Activated naive CD8-positive, alpha-beta T cell (primary cell): ENCODE results near the gene GUCY1A2.

Experiments
- H3K27ac Mint-ChIP-seq: one replicate; pipeline ENCODE4 v1.8.0; 2021; ENCODE audit warnings: mixed read lengths
- H3K27me3 Mint-ChIP-seq: one replicate; pipeline ENCODE4 v1.8.0; 2021; ENCODE audit warnings: mixed read lengths
- H3K36me3 Mint-ChIP-seq: one replicate; pipeline ENCODE4 v1.8.0; 2021; ENCODE audit warnings: mixed read lengths
- H3K4me1 Mint-ChIP-seq: one replicate; pipeline ENCODE4 v1.8.0; 2021; ENCODE audit warnings: low read depth, mixed read lengths
- H3K4me3 Mint-ChIP-seq: one replicate; pipeline ENCODE4 v1.8.0; 2021; ENCODE audit warnings: mild to moderate bottlenecking, mixed read lengths
- H3K9me3 Mint-ChIP-seq: one replicate; pipeline ENCODE4 v1.8.0; 2021; ENCODE audit warnings: low read depth, mixed read lengths

GUCY1A2 gene

DNA sequence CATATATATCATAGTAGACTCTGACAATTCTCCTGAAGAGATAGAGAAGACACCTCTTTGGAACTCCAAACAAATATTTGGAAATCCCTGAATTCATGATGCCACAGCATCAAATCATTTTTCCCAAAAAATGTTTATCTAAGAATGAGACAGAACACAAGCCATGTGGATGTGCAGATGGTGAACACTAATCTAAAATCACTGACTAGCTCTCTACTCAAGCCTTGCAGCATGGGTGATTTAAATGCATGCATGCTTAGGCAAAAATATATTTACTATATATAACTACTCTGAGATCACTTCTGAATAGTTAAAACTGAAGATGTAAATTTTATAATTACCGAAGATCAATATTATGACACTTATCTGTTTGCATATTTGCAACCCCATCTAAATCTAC lies 289.9 kb downstream of the GUCY1A2 start:
- Mint-ChIP-seq H3K27ac (no peak overlapping the region), H3K4me3 (no peak overlapping the region), H3K36me3 (no peaks in the 10 kb centered on the region), H3K27me3 (no peaks in the 10 kb centered on the region), H3K4me1 (no peaks in the 10 kb centered on the region), H3K9me3 (peaks cover 4% of the 10 kb centered on the region)

- Mint-ChIP-seq H3K27me3 (no peaks in the 10 kb centered on the region), H3K27ac (no peak overlapping the region), H3K36me3 (no peaks in the 10 kb centered on the region), H3K9me3 (no peaks in the 10 kb centered on the region), H3K4me1 (no peaks in the 10 kb centered on the region), H3K4me3 (no peak overlapping the region)
Measured at GRCh38 chr11:106727256-106727655, 291.0 kb downstream of the GUCY1A2 start.

DNA sequence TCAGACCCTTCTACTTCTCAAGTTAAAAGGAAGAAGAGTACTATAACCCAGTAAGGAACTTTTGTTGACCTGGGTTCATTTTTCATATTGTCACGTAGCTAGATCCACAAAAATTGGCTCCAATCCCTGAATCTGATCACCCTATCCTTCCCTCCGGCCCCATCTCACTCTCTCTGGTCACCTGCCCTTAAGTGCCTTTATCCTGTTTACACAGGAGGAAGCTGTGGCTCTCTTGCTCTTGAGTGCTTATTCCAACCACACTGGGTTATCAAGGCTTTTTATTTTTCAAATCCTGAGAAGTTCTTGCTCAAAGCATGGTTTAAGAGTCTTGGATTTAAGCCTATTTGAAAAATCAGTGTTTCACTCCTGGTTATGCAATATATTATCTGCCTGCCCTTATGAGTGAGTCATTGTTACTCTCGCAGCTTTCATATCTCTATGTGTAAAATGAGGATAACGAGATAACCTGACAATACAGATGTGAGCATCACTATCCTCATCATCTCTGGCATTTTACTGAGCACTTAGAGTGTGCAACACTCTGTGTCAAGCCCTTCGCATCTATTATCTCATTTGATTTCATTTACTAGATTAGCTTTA lies 293.9 kb downstream of the GUCY1A2 start:
- Mint-ChIP-seq H3K4me3 (no peak overlapping the region), H3K27ac (no peak overlapping the region), H3K4me1 (no peaks in the 10 kb centered on the region), H3K9me3 (no peaks in the 10 kb centered on the region), H3K36me3 (no peaks in the 10 kb centered on the region), H3K27me3 (no peaks in the 10 kb centered on the region)

DNA sequence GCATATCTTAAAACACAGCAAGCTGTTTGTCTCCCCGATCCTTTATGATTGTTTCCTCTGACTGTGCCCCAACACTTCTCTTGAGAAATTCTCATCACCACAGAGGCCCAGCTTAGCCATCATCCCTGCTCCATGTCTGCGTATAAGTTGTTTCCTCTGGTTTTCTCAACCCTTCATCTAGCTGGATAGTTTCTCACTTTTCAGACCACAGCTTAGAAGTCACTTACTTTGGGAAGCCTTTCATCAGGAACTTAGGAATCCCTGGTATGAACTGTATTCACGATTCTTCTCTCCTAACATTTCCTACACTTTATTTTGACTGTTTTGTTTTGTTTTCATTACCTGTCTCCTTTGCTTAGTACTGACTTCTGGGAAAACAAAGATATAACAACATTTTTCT lies 295.2 kb downstream of the GUCY1A2 start:
- H3K36me3 Mint-ChIP-seq, result no peaks in the 10 kb centered on the region
- no peaks in the 10 kb centered on the region for H3K4me1 Mint-ChIP-seq
- H3K4me3 Mint-ChIP-seq, result no peak overlapping the region
- H3K9me3 Mint-ChIP-seq, result no peaks in the 10 kb centered on the region
- H3K27me3 Mint-ChIP-seq, result no peaks in the 10 kb centered on the region
- H3K27ac Mint-ChIP-seq, result no peak overlapping the region

- Mint-ChIP-seq H3K4me3 (no peak overlapping the region), H3K27ac (no peak overlapping the region), H3K36me3 (no peaks in the 10 kb centered on the region), H3K9me3 (peaks cover 12% of the 10 kb centered on the region), H3K27me3 (no peaks in the 10 kb centered on the region), H3K4me1 (no peaks in the 10 kb centered on the region)
Measured at GRCh38 chr11:106717222-106717621, 301.1 kb downstream of the GUCY1A2 start.

- Mint-ChIP-seq H3K4me3 (no peak overlapping the region), H3K27ac (no peak overlapping the region), H3K27me3 (no peaks in the 10 kb centered on the region), H3K36me3 (no peaks in the 10 kb centered on the region), H3K9me3 (peaks cover 12% of the 10 kb centered on the region), H3K4me1 (no peaks in the 10 kb centered on the region)
Measured at GRCh38 chr11:106714199-106714598, 304.1 kb downstream of the GUCY1A2 start.

DNA sequence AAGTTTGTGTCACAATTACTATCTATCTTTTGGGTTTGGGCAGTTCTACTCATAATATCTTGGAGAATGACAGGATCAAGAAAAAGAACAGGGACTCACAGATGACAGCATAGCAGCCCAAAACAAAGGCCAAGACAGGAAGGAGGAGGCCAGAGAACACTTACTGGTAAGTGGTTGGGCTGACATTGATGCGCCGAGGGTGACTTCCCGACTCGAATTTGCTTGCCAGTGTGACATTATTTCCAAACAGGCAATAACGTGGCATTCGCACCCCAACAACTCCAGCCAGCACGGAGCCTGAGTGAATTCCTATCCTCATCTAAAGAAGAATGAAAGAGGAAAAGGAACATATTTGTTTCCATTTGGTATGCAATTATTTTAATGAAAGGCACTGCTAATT lies 309.9 kb downstream of the GUCY1A2 start:
- Mint-ChIP-seq H3K9me3 (peaks cover 5% of the 10 kb centered on the region), H3K27ac (no peak overlapping the region), H3K4me3 (no peak overlapping the region), H3K4me1 (no peaks in the 10 kb centered on the region), H3K36me3 (no peaks in the 10 kb centered on the region), H3K27me3 (no peaks in the 10 kb centered on the region)

GRCh38 chr11:106706355-106706754 lies 311.9 kb downstream of the GUCY1A2 start:
- no peak overlapping the region for H3K27ac Mint-ChIP-seq

DNA sequence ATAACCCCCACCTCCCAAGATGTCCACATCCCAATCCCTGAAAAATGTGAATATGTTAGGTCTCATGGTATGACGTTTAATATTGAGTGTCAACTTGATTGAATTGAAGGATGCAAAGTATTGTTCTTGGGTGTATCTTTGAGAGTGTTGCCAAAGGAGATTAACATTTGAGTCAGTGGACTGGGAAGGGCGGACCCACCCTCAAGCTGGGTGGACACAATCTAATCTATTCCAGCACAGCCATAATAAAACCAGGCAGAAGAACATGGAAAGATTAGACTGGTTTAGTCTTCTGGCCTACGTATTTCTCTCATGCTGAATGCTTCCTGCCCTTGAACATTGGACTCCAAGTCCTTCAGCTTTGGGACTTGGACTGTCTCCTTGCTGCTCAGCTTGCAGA lies 315.5 kb downstream of the GUCY1A2 start:
- H3K27ac Mint-ChIP-seq, result no peak overlapping the region
- H3K36me3 Mint-ChIP-seq, result no peaks in the 10 kb centered on the region
- H3K9me3 Mint-ChIP-seq, result no peaks in the 10 kb centered on the region
- H3K27me3 Mint-ChIP-seq, result no peaks in the 10 kb centered on the region
- H3K4me3 Mint-ChIP-seq, result no peak overlapping the region
- no peaks in the 10 kb centered on the region for H3K4me1 Mint-ChIP-seq

More at GRCh38 chr11:106706355-106706754, 311.9 kb downstream of the GUCY1A2 start:
- no peaks in the 10 kb centered on the region for H3K27me3 Mint-ChIP-seq
- H3K4me3 Mint-ChIP-seq, result no peak overlapping the region
- no peaks in the 10 kb centered on the region for H3K9me3 Mint-ChIP-seq
- H3K4me1 Mint-ChIP-seq, result no peaks in the 10 kb centered on the region
- H3K36me3 Mint-ChIP-seq, result no peaks in the 10 kb centered on the region

GRCh38 chr11:106697058-106697457 lies 321.2 kb downstream of the GUCY1A2 start:
- Mint-ChIP-seq H3K9me3 (peaks cover 3% of the 10 kb centered on the region), H3K27me3 (no peaks in the 10 kb centered on the region), H3K36me3 (no peaks in the 10 kb centered on the region)

DNA sequence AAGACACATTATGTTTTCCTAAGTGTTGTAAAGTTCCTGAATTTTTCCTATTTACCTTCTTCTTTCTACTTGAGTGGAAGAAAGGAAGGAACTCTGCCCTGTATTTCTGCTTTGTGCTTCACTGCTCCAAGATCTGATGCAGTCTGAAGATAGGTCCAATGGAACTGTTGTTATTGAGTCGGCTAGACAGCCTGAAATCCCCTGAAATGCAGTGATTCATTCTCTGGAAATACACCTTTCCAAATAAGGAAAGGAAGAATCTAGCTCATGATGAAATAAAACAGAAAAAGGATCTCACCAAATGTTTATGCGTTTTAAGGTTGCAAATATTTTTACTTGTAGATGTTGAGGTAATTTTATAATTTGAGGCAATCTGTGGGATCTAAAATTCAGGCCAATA lies 322.8 kb downstream of the GUCY1A2 start:
- no peak overlapping the region for H3K27ac Mint-ChIP-seq
- no peaks in the 10 kb centered on the region for H3K4me1 Mint-ChIP-seq
- no peaks in the 10 kb centered on the region for H3K27me3 Mint-ChIP-seq
- H3K9me3 Mint-ChIP-seq, result peaks cover 3% of the 10 kb centered on the region
- H3K36me3 Mint-ChIP-seq, result no peaks in the 10 kb centered on the region
- no peak overlapping the region for H3K4me3 Mint-ChIP-seq

More at GRCh38 chr11:106697058-106697457, 321.2 kb downstream of the GUCY1A2 start:
- Mint-ChIP-seq H3K4me1 (no peaks in the 10 kb centered on the region), H3K27ac (no peak overlapping the region), H3K4me3 (no peak overlapping the region)

GRCh38 chr11:106694501-106694900 lies 323.8 kb downstream of the GUCY1A2 start:
- Mint-ChIP-seq H3K4me3 (no peak overlapping the region), H3K36me3 (no peaks in the 10 kb centered on the region), H3K4me1 (no peaks in the 10 kb centered on the region), H3K27me3 (no peaks in the 10 kb centered on the region), H3K27ac (no peak overlapping the region), H3K9me3 (peaks cover 3% of the 10 kb centered on the region)

DNA sequence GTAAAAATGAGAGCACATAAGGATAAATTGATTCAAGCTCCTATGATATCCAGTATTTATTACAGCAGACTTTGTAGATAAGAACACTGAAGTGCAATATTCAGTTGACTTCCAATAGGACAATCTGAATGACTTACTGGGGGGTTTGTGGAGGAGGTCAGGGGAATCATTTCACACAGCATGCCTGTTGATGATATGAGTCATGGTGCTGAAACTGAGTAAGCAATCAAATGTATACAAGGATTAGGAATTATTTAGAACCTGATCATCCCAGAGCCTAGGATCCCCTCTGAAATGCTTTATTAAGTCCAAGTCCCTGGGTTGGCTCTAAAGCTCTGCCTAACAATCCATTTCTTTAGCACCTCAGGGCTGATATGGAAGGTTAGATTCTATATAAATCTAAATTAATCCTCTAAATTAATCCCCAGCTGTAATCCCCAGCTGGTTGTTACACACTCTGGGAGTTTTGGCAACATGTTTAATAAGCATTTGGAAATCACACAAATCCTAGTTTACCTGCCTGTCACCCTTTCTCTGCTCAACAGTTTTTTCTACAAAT lies 326.4 kb downstream of the GUCY1A2 start:
- no peaks in the 10 kb centered on the region for H3K27me3 Mint-ChIP-seq
- no peak overlapping the region for H3K27ac Mint-ChIP-seq
- no peak overlapping the region for H3K4me3 Mint-ChIP-seq
- no peaks in the 10 kb centered on the region for H3K36me3 Mint-ChIP-seq
- peaks cover 5% of the 10 kb centered on the region for H3K9me3 Mint-ChIP-seq
- no peaks in the 10 kb centered on the region for H3K4me1 Mint-ChIP-seq

- H3K4me3 Mint-ChIP-seq, result no peak overlapping the region
- H3K27ac Mint-ChIP-seq, result no peak overlapping the region
- H3K36me3 Mint-ChIP-seq, result no peaks in the 10 kb centered on the region
- H3K27me3 Mint-ChIP-seq, result no peaks in the 10 kb centered on the region
- H3K9me3 Mint-ChIP-seq, result peaks cover 6% of the 10 kb centered on the region
- H3K4me1 Mint-ChIP-seq, result no peaks in the 10 kb centered on the region
Measured at GRCh38 chr11:106690923-106691322, 327.4 kb downstream of the GUCY1A2 start.

GRCh38 chr11:106684944-106685343 lies 333.3 kb downstream of the GUCY1A2 start:
- Mint-ChIP-seq H3K36me3 (no peaks in the 10 kb centered on the region), H3K27me3 (no peaks in the 10 kb centered on the region), H3K27ac (no peak overlapping the region), H3K4me3 (no peak overlapping the region), H3K9me3 (peaks cover 4% of the 10 kb centered on the region), H3K4me1 (no peaks in the 10 kb centered on the region)

GRCh38 chr11:106683435-106683834 lies 334.8 kb downstream of the GUCY1A2 start:
- Mint-ChIP-seq H3K36me3 (no peaks in the 10 kb centered on the region), H3K4me3 (no peak overlapping the region), H3K27me3 (no peaks in the 10 kb centered on the region), H3K9me3 (peaks cover 4% of the 10 kb centered on the region), H3K4me1 (no peaks in the 10 kb centered on the region), H3K27ac (no peak overlapping the region)
